GM12801 (cell line): Measurements from ENCODE around the gene COL5A1.

Experiments used
- CTCF ChIP-seq: IDR thresholded peaks from one replicate; pipeline ENCODE4 v1.5.1; 2011; ENCODE audit warnings: control low read depth; ENCODE audit not compliant: insufficient read length; ENCODE audit errors: extremely low read depth

The COL5A1 gene

GRCh38 chr9:134841180-134841904 is 199.7 kb downstream of the COL5A1 start:
- no peak for TF ChIP-seq CTCF

- no peak for TF ChIP-seq CTCF
These were observed 200.7 kb downstream of the COL5A1 start for GRCh38 chr9:134842321-134842720.

DNA sequence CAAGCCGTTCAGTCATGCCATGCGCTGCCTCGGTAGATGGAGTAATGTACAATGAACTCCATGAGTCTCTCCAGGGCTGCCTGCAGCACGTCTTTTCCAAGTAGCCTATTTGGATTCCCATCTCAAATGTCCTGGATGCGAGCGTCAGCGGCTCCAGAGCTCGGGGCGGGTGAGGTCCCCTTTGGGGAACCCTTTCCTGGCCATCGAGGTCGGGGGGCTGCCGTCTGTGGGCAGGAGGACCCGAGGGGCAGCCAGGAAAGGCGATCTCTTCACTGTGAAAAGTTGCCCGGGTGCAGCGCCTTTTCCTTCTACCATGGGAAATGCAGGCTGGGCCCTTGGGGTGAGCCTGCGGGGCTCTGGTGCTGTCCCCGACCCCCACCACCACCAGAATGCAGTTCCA is 202.1 kb downstream of the COL5A1 start:
- no peak for TF ChIP-seq CTCF

- no peak for TF ChIP-seq CTCF
These were observed 203.2 kb downstream of the COL5A1 start for GRCh38 chr9:134844821-134845220.

DNA sequence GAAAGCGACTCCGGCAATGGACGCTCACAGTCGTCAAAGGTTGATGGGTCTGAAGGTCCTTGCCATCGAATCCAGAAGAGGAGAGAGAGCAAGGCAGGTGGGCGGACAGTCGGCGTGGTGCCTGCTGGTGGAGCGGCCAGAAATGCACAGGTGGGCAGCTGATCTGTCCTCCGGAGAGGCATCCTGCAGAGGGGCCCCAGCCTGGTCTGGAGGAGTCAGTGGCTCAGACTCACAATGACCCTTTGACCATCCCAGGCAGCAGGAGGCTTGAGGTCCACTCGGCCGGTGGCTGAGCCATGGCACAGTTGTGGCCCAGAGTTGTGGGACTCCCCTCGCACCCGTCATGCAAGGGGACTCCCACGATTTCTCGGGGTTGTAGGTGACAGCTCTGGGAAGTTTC is 204.6 kb downstream of the COL5A1 start:
- no peak for TF ChIP-seq CTCF

- no peak for TF ChIP-seq CTCF
These were observed 205.1 kb downstream of the COL5A1 start for GRCh38 chr9:134846699-134847098.

DNA sequence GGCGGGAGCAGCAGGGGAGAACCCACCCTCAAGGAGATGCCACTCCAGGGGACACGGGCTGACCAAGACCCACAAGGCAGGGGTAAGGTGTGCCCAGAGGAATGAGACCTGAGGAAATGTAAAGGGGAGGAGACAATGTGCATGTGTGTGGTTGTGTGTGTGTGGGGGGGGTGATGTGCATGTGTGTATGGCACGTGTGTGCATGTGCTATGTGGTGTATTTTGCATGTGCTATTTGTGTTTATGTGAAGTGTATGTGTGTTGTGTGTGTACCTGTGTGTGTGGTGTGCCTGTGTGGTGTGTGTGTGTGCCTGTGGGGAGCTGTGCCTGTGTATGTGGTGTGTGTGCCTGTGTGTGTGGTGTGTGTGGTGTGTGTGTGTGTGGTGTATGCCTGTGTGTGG is 205.5 kb downstream of the COL5A1 start:
- no peak for TF ChIP-seq CTCF
